Glutamatergic neuron (in vitro differentiated cells): ENCODE data around the gene ABCG1. TPM values are rescaled to one million over a fixed set of nuclear protein-coding genes. Genes with fewer than 3 reads are reported as not detected.

ENCODE experiments used
- DNase-seq: peaks from one replicate; pipeline ENCODE4 v3.0.0; 2022
- H3K27ac Mint-ChIP-seq: one replicate; pipeline ENCODE4 v1.8.0; 2020; ENCODE audit warnings: mild to moderate bottlenecking, mixed read lengths, inconsistent platforms; ENCODE audit not compliant: unreplicated experiment
- H3K27me3 Mint-ChIP-seq: one replicate; pipeline ENCODE4 v1.8.0; 2020; ENCODE audit warnings: mild to moderate bottlenecking, moderate library complexity, mixed read lengths, inconsistent platforms; ENCODE audit not compliant: unreplicated experiment
- H3K36me3 Mint-ChIP-seq: one replicate; pipeline ENCODE4 v1.8.0; 2020; ENCODE audit warnings: mild to moderate bottlenecking, mixed read lengths, inconsistent platforms; ENCODE audit not compliant: unreplicated experiment
- H3K4me1 Mint-ChIP-seq: one replicate; pipeline ENCODE4 v1.8.0; 2020; ENCODE audit warnings: mild to moderate bottlenecking, low read depth, mixed read lengths, inconsistent platforms; ENCODE audit not compliant: unreplicated experiment
- H3K4me3 Mint-ChIP-seq: one replicate; pipeline ENCODE4 v1.8.0; 2020; ENCODE audit warnings: mild to moderate bottlenecking, mixed read lengths, inconsistent platforms; ENCODE audit not compliant: unreplicated experiment
- H3K9me3 Mint-ChIP-seq: one replicate; pipeline ENCODE4 v1.8.0; 2020; ENCODE audit warnings: mild to moderate bottlenecking, moderate library complexity, mixed read lengths, inconsistent platforms; ENCODE audit not compliant: unreplicated experiment
- CTCF ChIP-seq: fragments of 200-600 bp; sonication (generic); IDR thresholded peaks from one replicate; pipeline ENCODE4 v1.5.0; 2021; ENCODE audit not compliant: partially characterized antibody, unreplicated experiment
- total RNA-seq: library from RNA; stranded (reverse); fragmentation: NEBNext Ultra II Directional; extraction: Animal tissue kit (Norgen Biotek cat#: 25700); gene quantifications from one replicate; pipeline ENCODE4 v1.2.1, GENCODE V29; 2021; ENCODE audit not compliant: unreplicated experiment

ABCG1 gene
- total RNA-seq, 1 donor from 2014 or later = 31.9 TPM

- DNase-seq = no peak
- no peaks in the 10 kb centered on the region for H3K36me3 Mint-ChIP-seq
- no peak for TF ChIP-seq CTCF
- peaks cover 12% of the 10 kb centered on the region for H3K4me1 Mint-ChIP-seq
- no peak overlapping the region for H3K4me3 Mint-ChIP-seq
- no peak overlapping the region for H3K27ac Mint-ChIP-seq
- peaks cover 4% of the 10 kb centered on the region for H3K9me3 Mint-ChIP-seq
- H3K27me3 Mint-ChIP-seq = peaks cover 2% of the 10 kb centered on the region
Measured at GRCh38 chr21:42319851-42320572, 101.1 kb downstream of the ABCG1 start.

- TF ChIP-seq CTCF = no peak
- no peak for DNase-seq
- Mint-ChIP-seq H3K27me3 (peaks cover 2% of the 10 kb centered on the region), H3K9me3 (peaks cover 4% of the 10 kb centered on the region), H3K36me3 (no peaks in the 10 kb centered on the region), H3K27ac (no peak overlapping the region), H3K4me1 (peaks cover 7% of the 10 kb centered on the region), H3K4me3 (no peak overlapping the region)
Measured at GRCh38 chr21:42320791-42321190, 101.9 kb downstream of the ABCG1 start.

- Mint-ChIP-seq H3K4me3 (no peak overlapping the region), H3K36me3 (no peaks in the 10 kb centered on the region), H3K27me3 (peaks cover 2% of the 10 kb centered on the region), H3K4me1 (peaks cover 6% of the 10 kb centered on the region), H3K27ac (no peak overlapping the region), H3K9me3 (peaks cover 4% of the 10 kb centered on the region)
- no peak for TF ChIP-seq CTCF
- DNase-seq = no peak
Measured at GRCh38 chr21:42321231-42321630, 102.3 kb downstream of the ABCG1 start.

- H3K27ac Mint-ChIP-seq = no peak overlapping the region
- H3K4me1 Mint-ChIP-seq = peaks cover 4% of the 10 kb centered on the region
- TF ChIP-seq CTCF = no peak
- H3K36me3 Mint-ChIP-seq = no peaks in the 10 kb centered on the region
- H3K4me3 Mint-ChIP-seq = no peak overlapping the region
- peaks cover 2% of the 10 kb centered on the region for H3K27me3 Mint-ChIP-seq
- peaks cover 2% of the 10 kb centered on the region for H3K9me3 Mint-ChIP-seq
- DNase-seq = no peak
Measured at GRCh38 chr21:42321845-42322244, 102.9 kb downstream of the ABCG1 start.

GRCh38 chr21:42324896-42325295 lies 106.0 kb downstream of the ABCG1 start:
- no peak overlapping the region for H3K27ac Mint-ChIP-seq
- no peak for DNase-seq

More at GRCh38 chr21:42324896-42325295, 106.0 kb downstream of the ABCG1 start:
- TF ChIP-seq CTCF = no peak
- Mint-ChIP-seq H3K36me3 (no peaks in the 10 kb centered on the region), H3K4me3 (no peak overlapping the region), H3K9me3 (peaks cover 2% of the 10 kb centered on the region), H3K27me3 (peaks cover 2% of the 10 kb centered on the region), H3K4me1 (peaks cover 3% of the 10 kb centered on the region)
